Kidney tubule cell (primary cell): ENCODE results near the gene PIM3.

ENCODE experiments used
- DNase-seq: peaks from one replicate; pipeline ENCODE4 v3.0.0-alpha.2; 2018; ENCODE audit warnings: low spot score

Gene PIM3

DNA sequence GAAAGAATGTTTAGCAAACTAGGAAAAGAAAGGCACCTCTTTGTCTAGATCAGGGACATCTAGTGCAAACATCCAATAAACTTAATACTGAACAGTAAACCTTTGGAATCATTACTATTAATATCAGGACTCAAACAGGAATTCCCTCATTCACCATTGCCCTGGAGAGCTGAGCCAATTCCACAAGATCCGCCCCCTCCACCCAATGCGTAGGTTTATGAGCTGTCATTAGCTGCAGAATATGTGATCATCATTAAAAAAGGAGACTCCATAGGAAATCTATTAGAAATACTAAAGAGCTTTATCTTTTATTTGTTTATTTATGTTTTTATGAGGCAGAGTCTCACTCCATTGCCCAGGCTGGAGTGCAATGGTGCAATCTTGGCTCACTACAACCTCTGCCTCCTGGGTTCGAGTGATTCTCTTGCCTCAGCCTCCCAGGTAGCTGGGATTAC lies 46.5 kb downstream of the PIM3 start:
- no peak for DNase-seq

- no peak for DNase-seq
Observed at GRCh38 chr22:50008151-50009040, 47.8 kb downstream of the PIM3 start.

DNA sequence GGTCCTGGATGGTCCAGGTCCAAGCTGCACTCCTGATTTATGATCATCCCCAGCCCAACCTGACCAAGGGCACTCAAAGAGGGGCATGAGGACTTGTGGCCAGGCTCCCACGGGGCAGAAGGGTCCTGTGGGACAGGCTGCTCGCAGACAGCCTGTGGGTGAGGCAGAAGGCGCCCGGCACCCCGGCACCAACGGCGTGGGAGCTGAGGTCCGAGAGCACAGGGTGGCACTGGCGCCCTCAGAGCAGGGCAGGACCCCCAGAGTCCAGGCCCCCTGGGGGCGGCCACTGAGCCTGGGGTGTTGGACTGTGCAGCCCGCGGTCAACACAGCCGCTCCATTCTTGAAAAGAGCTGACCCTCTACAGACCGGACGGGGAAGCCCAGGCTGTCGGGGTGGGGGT lies 48.7 kb downstream of the PIM3 start:
- no peak for DNase-seq

DNA sequence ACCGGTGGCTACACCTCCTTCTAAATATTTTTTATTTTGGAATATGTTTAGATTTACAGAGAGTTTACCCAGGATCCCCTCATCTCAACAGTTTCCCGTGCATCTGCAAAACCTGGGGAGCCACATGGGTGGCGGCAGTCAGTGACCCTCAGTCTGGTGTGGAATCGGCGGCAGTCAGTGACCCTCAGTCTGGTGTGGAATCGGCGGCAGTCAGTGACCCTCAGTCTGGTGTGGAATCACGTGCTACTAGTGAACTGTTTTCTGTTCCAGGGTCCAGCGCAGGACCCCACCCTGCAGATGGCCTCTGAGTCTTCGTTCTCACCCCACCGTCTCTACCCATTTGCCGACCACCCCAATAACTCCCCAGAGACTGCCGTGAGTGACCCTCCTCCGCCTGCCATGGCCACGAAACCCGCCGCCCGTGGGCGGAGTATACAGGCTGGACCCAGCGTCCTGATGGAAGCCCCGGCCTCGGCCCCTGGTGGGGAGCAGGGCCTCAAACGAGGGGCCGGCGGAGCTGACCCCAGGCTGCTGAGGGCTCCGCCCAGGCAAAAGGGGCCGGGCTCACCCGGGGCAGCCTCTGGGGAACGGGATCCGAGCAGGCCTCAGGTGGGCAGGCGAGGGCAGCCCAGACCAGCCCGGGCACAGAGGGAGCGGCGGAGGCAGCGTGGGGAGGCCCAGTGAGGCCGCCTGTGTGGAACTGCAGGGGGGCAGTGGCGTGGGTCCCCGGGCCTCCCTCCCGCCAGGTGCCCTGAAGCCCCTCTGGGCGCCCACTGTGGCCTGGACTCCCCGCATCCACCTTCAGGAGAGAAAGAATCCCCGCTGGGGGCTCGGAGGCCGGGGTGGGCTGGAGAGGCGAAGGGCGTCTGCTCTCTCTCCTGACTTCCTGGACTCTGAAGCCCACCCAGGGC lies 49.4 kb downstream of the PIM3 start:
- no peak for DNase-seq

GRCh38 chr22:50010676-50011446 lies 50.3 kb downstream of the PIM3 start:
- DNase-seq: no peak

GRCh38 chr22:50011447-50012210 lies 51.1 kb downstream of the PIM3 start:
- no peak for DNase-seq

DNA sequence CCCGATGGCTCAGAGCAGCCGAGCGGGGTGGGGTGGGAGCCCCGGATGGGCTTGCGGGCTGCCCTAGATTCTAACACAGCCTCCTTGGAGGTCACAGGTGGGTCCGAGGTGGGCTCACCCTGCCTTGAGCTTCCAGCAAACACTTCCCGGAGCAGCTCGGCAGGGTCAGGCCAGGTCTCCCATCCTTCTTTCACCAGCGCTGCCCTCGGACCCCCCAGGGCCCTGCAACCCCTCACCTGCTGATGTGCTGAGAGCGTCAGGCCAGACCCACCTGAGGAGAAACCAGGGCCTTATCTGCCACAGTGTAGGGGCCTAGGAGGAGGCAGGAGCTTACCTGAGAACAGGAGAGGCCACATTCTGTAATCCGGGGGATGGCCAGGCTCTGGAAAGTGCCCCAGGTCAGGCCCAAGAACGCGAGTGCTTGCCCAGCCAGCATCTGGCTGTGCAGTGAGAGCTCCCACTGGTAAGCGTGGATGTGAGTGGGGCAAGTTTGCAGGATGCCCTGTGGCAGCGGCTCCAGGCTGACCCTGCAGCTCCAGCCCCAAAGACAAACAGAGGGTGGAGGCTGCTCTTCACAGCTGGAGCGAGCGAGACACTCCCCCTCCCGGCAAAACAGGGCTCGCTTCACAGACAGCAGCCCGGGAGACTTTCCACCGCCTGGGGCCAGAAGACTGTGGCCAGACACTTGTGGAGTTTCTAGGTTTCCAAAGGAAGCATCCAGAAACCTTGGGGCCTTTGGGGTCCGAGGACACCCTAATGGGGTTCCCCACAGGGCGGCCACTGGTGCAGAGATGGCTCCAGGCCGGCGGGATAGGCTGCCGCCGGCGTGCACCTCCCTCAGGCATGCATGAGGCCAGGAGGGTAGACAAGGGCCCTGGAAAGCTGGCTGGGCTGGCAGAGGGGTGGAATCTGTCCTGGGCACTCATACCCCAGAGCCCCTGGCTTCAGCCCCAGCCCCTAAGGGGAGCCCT lies 51.9 kb downstream of the PIM3 start, which contains the start of gene IL17REL:
IL17REL (minus strand) TSS at position 555 of the 971 bp plus-strand sequence; CDS start at position 436, 119 bp downstream.
- no peak for DNase-seq
